Endothelial cell of umbilical vein (primary cell): Measurements from ENCODE around the gene CLNK.

Experiments used
- EZH2 ChIP-seq: IDR thresholded peaks from 2 replicates; pipeline ENCODE4 v1.6.1; 2012; ENCODE audit warnings: borderline replicate concordance, low read depth, mild to moderate bottlenecking, moderate library complexity, low read length, inconsistent platforms; ENCODE audit not compliant: severe bottlenecking
- GATA2 ChIP-seq: IDR thresholded peaks from 2 replicates; pipeline ENCODE4 v1.7.0; 2011; ENCODE audit warnings: low read depth, mild to moderate bottlenecking, moderate library complexity, mixed read lengths, low read length; ENCODE audit not compliant: insufficient read length, insufficient read depth
- JUN ChIP-seq: IDR thresholded peaks from 2 replicates; pipeline ENCODE4 v1.6.1; 2011; ENCODE audit warnings: borderline replicate concordance, low read depth; ENCODE audit not compliant: insufficient read length, insufficient read depth
- MYC ChIP-seq: IDR thresholded peaks from one replicate; pipeline ENCODE4 v1.6.1; 2011; ENCODE audit warnings: mild to moderate bottlenecking, low read depth, low read length
- POLR2A ChIP-seq: IDR thresholded peaks from 2 replicates; pipeline ENCODE4 v1.6.1; 2012; ENCODE audit warnings: low read depth, mild to moderate bottlenecking, control low read depth, low read length
- POLR2AphosphoS5 ChIP-seq: IDR thresholded peaks from 2 replicates; pipeline ENCODE4 v1.6.1; 2012; ENCODE audit warnings: low read depth, mild to moderate bottlenecking, control low read depth, low read length, moderate library complexity; ENCODE audit not compliant: insufficient read depth
- TF ChIP-seq, protein P1 (sequence below), 2 donors: IDR thresholded peaks; 1 replicate in 1 of 2; 2 replicates in 1 of 2; pipeline ENCODE4 v1.5.1; 2011; ENCODE audit warnings: low read length in 2 of 2, mild to moderate bottlenecking in 2 of 2, moderate library complexity in 2 of 2, control low read depth in 1 of 2, inconsistent platforms in 1 of 2, low read depth in 1 of 2; ENCODE audit not compliant: insufficient read depth in 1 of 2; ENCODE audit errors: extremely low read depth in 1 of 2
- TF ChIP-seq, protein P2 (sequence below): IDR thresholded peaks from 2 replicates; pipeline ENCODE4 v1.6.1; 2011; ENCODE audit not compliant: insufficient read depth, insufficient read length

DNA sequence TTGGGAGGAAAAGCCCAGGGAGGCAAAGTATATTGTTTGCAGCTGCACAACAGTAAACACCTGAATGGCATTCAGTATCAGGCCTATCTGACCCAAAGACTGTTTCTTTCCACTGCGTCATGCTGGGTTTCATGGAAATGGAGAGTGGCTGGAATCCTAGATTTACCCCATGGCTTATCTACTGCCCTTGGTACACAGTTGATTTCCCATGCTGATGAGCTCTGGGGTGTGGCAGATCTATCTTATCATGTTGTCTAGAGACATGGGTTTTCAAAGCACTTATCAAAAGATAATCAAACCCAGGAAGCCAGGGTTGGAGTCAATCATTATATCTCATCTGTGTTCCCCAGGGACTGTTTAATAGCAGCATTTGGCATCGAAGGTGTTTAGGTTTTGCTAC is 72.1 kb downstream of the CLNK start:
- TF ChIP-seq POLR2A (no peak), EZH2 (no peak), POLR2AphosphoS5 (no peak), MYC (no peak), JUN (no peak), GATA2 (no peak)
- TF ChIP-seq, protein P1, sequence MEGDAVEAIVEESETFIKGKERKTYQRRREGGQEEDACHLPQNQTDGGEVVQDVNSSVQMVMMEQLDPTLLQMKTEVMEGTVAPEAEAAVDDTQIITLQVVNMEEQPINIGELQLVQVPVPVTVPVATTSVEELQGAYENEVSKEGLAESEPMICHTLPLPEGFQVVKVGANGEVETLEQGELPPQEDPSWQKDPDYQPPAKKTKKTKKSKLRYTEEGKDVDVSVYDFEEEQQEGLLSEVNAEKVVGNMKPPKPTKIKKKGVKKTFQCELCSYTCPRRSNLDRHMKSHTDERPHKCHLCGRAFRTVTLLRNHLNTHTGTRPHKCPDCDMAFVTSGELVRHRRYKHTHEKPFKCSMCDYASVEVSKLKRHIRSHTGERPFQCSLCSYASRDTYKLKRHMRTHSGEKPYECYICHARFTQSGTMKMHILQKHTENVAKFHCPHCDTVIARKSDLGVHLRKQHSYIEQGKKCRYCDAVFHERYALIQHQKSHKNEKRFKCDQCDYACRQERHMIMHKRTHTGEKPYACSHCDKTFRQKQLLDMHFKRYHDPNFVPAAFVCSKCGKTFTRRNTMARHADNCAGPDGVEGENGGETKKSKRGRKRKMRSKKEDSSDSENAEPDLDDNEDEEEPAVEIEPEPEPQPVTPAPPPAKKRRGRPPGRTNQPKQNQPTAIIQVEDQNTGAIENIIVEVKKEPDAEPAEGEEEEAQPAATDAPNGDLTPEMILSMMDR (IDR thresholded peaks at IDR 0.05; ENCODE audit: extremely low read depth in 1 of 2, insufficient read depth in 1 of 2, low read depth in 1 of 2, low read length in 2 of 2), result no peak
- TF ChIP-seq, protein P2, sequence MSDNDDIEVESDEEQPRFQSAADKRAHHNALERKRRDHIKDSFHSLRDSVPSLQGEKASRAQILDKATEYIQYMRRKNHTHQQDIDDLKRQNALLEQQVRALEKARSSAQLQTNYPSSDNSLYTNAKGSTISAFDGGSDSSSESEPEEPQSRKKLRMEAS, result no peak
